SK-N-SH (cell line): ENCODE results near the gene XPA.

Experiments used
- FOXJ3 ChIP-seq: sonication (generic); formaldehyde crosslinking; IDR thresholded peaks from 2 replicates; pipeline ENCODE4 v1.5.1; 2020; ENCODE audit warnings: mild to moderate bottlenecking, missing genetic modification reagents
- GABPA ChIP-seq: IDR thresholded peaks from 2 replicates; pipeline ENCODE4 v1.4.0; 2012; ENCODE audit warnings: low read depth, mild to moderate bottlenecking
- GATA2 ChIP-seq: sonication (generic); formaldehyde crosslinking; IDR thresholded peaks from 2 replicates; pipeline ENCODE4 v1.5.0; 2020; ENCODE audit warnings: mild to moderate bottlenecking, missing genetic modification reagents
- RAD21 ChIP-seq: IDR thresholded peaks from 2 replicates; pipeline ENCODE4 v1.6.1; 2012; ENCODE audit warnings: mild to moderate bottlenecking, low read length
- TF ChIP-seq, protein P1 (sequence below): fragments of 200-600 bp; sonication (generic); IDR thresholded peaks from 2 replicates; pipeline ENCODE4 v1.6.1; 2017; ENCODE audit warnings: antibody characterized with exemption, mild to moderate bottlenecking, moderate library complexity

DNA sequence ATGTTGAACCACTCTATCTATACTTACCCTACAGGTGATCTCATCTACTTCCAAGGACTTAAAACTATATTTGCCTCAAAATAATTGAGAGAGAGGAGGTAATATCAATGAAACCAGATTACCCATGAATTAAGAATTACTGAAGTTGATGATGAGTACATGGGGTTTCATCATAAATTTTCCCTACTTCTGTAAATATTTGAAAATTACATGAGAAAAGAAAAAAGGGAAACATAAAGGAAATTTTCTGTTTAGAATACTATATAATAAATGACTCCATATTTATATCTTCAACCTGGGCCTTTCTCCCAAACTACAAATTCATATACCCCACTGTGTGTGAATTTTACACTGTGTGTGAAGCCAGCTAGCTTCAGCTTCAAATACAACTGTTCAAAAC, 66.5 kb downstream of the XPA start:
- no peak for TF ChIP-seq FOXJ3
- no peak for TF ChIP-seq RAD21
- TF ChIP-seq GABPA, result no peak
- no peak for TF ChIP-seq GATA2
- TF ChIP-seq, protein P1, sequence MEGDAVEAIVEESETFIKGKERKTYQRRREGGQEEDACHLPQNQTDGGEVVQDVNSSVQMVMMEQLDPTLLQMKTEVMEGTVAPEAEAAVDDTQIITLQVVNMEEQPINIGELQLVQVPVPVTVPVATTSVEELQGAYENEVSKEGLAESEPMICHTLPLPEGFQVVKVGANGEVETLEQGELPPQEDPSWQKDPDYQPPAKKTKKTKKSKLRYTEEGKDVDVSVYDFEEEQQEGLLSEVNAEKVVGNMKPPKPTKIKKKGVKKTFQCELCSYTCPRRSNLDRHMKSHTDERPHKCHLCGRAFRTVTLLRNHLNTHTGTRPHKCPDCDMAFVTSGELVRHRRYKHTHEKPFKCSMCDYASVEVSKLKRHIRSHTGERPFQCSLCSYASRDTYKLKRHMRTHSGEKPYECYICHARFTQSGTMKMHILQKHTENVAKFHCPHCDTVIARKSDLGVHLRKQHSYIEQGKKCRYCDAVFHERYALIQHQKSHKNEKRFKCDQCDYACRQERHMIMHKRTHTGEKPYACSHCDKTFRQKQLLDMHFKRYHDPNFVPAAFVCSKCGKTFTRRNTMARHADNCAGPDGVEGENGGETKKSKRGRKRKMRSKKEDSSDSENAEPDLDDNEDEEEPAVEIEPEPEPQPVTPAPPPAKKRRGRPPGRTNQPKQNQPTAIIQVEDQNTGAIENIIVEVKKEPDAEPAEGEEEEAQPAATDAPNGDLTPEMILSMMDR, result no peak
